NB4 (cell line): Measurements from ENCODE around the gene RBMS1.

Experiments used
- DNase-seq: peaks from one replicate; pipeline ENCODE4 v3.0.0; 2010; ENCODE audit warnings: low read depth
- H3K4me3 ChIP-seq: one replicate; pipeline ENCODE4 v1.5.1; 2011; ENCODE audit warnings: mild to moderate bottlenecking, low read depth, low read length, moderate library complexity
- MYC ChIP-seq: IDR thresholded peaks from 2 replicates; pipeline ENCODE4 v1.6.1; 2011; ENCODE audit warnings: low read depth, low read length
- POLR2A ChIP-seq: IDR thresholded peaks from 2 replicates; pipeline ENCODE4 v1.6.1; 2011; ENCODE audit warnings: mild to moderate bottlenecking; ENCODE audit not compliant: insufficient read length; ENCODE audit errors: extremely low read depth
- TF ChIP-seq, protein P1 (sequence below): IDR thresholded peaks from one replicate; pipeline ENCODE4 v1.5.1; 2012; ENCODE audit warnings: low read depth, low read length
- TF ChIP-seq, protein P2 (sequence below): IDR thresholded peaks from 2 replicates; pipeline ENCODE4 v1.6.1; 2011; ENCODE audit warnings: low read depth, low read length

Gene RBMS1

DNA sequence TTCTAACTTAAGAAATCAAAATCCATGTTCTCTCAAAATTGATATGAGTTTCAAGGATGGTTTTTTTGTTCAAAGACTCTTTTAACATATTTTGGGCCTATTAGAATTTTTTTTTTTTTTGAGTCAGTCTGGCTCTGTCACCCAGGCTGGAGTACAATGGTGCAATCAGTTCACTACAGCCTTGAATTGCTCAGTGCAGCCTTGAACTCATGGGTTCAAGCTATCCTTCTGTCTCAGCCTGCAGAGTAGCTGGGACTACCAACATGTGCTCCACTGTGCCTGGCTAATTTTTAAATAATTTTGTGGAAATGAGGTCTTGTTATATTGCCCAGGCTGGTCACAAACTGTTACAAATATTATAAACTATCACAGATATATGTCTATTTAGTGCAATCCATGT, 40.6 kb upstream of the RBMS1 start:
- TF ChIP-seq POLR2A (no peak), MYC (no peak)
- TF ChIP-seq, protein P1, sequence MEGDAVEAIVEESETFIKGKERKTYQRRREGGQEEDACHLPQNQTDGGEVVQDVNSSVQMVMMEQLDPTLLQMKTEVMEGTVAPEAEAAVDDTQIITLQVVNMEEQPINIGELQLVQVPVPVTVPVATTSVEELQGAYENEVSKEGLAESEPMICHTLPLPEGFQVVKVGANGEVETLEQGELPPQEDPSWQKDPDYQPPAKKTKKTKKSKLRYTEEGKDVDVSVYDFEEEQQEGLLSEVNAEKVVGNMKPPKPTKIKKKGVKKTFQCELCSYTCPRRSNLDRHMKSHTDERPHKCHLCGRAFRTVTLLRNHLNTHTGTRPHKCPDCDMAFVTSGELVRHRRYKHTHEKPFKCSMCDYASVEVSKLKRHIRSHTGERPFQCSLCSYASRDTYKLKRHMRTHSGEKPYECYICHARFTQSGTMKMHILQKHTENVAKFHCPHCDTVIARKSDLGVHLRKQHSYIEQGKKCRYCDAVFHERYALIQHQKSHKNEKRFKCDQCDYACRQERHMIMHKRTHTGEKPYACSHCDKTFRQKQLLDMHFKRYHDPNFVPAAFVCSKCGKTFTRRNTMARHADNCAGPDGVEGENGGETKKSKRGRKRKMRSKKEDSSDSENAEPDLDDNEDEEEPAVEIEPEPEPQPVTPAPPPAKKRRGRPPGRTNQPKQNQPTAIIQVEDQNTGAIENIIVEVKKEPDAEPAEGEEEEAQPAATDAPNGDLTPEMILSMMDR, result no peak
- TF ChIP-seq, protein P2, sequence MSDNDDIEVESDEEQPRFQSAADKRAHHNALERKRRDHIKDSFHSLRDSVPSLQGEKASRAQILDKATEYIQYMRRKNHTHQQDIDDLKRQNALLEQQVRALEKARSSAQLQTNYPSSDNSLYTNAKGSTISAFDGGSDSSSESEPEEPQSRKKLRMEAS, result no peak
- no peak overlapping the region for H3K4me3 ChIP-seq
- no peak for DNase-seq

DNA sequence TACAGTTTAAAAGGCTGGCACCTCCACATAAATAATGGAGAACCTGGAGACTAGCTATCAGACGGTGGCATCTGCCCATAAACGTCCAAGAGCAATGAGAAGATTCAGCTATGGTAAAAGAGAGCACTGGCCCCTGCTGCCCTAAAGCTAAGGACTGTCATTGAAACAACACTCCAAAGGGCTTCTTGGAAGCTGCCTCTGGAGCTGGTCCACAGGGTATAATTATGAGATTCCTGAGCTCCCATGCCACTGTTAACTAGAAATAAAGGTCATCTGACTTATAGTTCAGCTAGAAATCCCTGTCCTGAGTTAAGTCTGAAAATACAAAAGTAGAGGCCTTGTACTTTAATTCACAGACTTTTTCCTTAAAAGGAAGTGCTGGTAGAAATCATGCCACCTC, 39.9 kb upstream of the RBMS1 start:
- DNase-seq, result no peak
- TF ChIP-seq, protein P2, result no peak
- TF ChIP-seq, protein P1, result no peak
- TF ChIP-seq MYC (no peak), POLR2A (no peak)
- no peak overlapping the region for H3K4me3 ChIP-seq

DNA sequence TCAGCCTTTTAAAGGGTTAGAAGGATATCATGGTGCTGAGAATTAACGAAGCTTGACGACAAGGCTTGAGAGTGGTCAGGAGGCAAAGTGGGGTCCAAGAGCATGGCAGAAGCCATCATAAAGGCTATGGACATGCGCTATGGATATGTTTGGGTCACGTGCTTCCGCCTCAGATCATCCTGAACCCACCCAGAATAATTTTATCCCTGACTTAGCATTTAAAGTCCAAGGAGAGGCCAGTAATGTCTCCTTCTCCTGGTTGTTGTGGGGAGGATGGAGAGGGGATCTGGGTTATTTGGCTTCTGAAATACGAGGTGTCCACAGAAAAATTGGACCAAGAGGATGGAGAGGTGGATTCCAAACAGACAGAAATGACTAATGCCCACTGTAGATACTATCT, 38.8 kb upstream of the RBMS1 start:
- no peak overlapping the region for H3K4me3 ChIP-seq
- TF ChIP-seq, protein P1, result no peak
- TF ChIP-seq POLR2A, result no peak
- no peak for TF ChIP-seq MYC
- TF ChIP-seq, protein P2, result no peak
- no peak for DNase-seq

DNA sequence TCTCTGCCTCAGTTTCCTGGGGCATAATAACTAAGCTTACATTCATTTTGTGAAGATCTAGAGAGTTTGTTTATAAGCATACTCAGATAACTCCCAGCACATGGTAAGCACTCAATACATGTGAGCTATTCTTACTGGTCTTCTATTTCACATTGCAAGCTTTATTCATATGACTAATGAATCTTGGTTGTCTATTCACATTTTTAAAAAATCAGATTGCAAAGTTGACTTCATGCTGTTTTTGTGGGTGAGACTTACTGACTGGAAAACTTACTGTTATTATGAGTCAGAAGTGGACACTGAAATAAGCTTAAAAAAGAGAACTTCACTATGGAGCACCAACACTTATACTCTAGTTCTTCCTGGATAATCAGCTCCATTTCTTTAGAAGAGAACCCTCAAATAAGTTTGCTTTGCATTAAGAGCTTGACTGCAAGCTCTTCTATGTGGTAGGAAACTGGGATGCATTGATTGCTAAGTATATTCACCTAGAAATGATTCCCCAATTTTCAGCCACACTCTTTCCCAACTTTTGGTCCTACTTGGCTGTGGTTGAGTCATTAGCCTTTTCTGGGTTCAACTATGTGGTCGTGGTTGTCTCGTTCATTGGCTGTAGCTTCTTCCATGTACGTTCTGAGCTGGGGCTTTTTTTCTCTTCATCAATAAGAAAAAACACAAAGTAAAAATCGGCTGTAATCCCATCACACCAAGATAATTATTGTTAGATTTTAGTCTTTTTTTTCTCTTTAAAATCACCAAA, 29.5 kb upstream of the RBMS1 start:
- peak; percentile 41 for DNase-seq
- TF ChIP-seq POLR2A (no peak), MYC (no peak)
- TF ChIP-seq, protein P2, result no peak
- TF ChIP-seq, protein P1, result no peak
- no peak overlapping the region for H3K4me3 ChIP-seq

DNA sequence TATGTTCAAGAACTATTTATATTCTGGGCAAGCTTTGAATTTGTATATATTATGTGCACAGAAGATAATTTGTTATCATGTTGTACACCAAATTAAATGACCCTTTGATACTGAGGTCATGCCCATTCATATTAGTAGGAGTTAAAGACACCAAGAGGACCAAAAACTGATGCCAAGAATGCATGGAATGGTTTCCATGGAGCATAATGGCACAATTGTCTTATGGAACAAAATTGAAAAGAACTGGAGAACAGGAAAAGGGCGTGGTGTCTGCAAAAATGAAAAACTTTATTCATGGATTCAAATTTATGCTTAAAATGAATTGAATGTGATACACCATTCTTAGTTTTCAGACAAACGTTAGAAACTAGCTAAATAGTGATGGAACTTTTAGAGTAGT, 24.1 kb upstream of the RBMS1 start:
- H3K4me3 ChIP-seq, result no peak overlapping the region
- no peak for DNase-seq
- TF ChIP-seq, protein P2, result no peak
- TF ChIP-seq MYC, result no peak
- TF ChIP-seq POLR2A, result no peak
- TF ChIP-seq, protein P1, result no peak
